HepG2 (cell line): ENCODE results near the gene USB1. TPM values are rescaled to one million over a fixed set of nuclear protein-coding genes. Genes with fewer than 3 reads are reported as not detected.

Experiments
- ELF1 ChIP-seq: sonication (generic); formaldehyde crosslinking; IDR thresholded peaks from 2 replicates; pipeline ENCODE4 v1.4.0; 2020; ENCODE audit warnings: missing genetic modification reagents
- GATAD2A ChIP-seq: IDR thresholded peaks from 2 replicates; pipeline ENCODE4 v1.6.1; 2016
- GFI1 ChIP-seq: sonication (generic); formaldehyde crosslinking; IDR thresholded peaks from 2 replicates; pipeline ENCODE4 v1.5.0; 2020; ENCODE audit warnings: missing genetic modification reagents, mild to moderate bottlenecking, borderline replicate concordance
- HIVEP1 ChIP-seq: sonication (generic); formaldehyde crosslinking; IDR thresholded peaks from 2 replicates; pipeline ENCODE4 v1.4.0; 2020; ENCODE audit warnings: mild to moderate bottlenecking, missing genetic modification reagents
- POLR2A ChIP-seq, 2 experiments: IDR thresholded peaks; 2 replicates each; pipeline ENCODE4 v1.6.1; 2011; ENCODE audit warnings: low read depth in 2 of 2, low read length in 2 of 2, mild to moderate bottlenecking in 1 of 2, moderate library complexity in 1 of 2; ENCODE audit not compliant: insufficient read depth in 1 of 2
- RCOR2 ChIP-seq: IDR thresholded peaks from 2 replicates; pipeline ENCODE4 v1.6.1; 2016; ENCODE audit warnings: missing biosample characterization, missing genetic modification reagents
- RFX1 ChIP-seq: fragments of 450-650 bp; IDR thresholded peaks from 2 replicates; pipeline ENCODE4 v1.6.1; 2017
- YEATS2 ChIP-seq: sonication (generic); formaldehyde crosslinking; IDR thresholded peaks from 2 replicates; pipeline ENCODE4 v1.4.0; 2020; ENCODE audit warnings: missing genetic modification reagents, borderline replicate concordance
- ZNF180 ChIP-seq: sonication (generic); formaldehyde crosslinking; IDR thresholded peaks from 2 replicates; pipeline ENCODE4 v1.4.0; 2020; ENCODE audit warnings: low read depth, missing genetic modification reagents, borderline replicate concordance
- ZNF891 ChIP-seq: sonication (generic); formaldehyde crosslinking; IDR thresholded peaks from 2 replicates; pipeline ENCODE4 v1.5.0; 2020; ENCODE audit warnings: mild to moderate bottlenecking, missing genetic modification reagents
- polyA plus RNA-seq, 8 experiments: library from polyadenylated mRNA; depleted of rRNA in 3 of 8; stranded (reverse) in 7 of 8; unstranded in 1 of 8; fragments of >200 nt; fragmentation: Illumina TruSeq in 4 of 8; extraction: Trizol in 4 of 8; gene quantifications; 2 replicates each; pipeline versions ENCODE4 v1.2.1 to v1.2.3, GENCODE V29; 2011 to 2016; ENCODE audit warnings: low read depth in 4 of 8, missing spikeins in 1 of 8, mixed read lengths in 1 of 8; ENCODE audit not compliant: insufficient read depth in 1 of 8
- total RNA-seq, 5 experiments: library from RNA; depleted of rRNA; stranded (reverse); fragments of >200 nt; fragmentation: Illumina TruSeq; extraction: Trizol; gene quantifications; 2 replicates each; pipeline ENCODE4 v1.2.3, GENCODE V29; 2016; ENCODE audit warnings: low read depth in 1 of 5
- TF ChIP-seq, protein P1 (sequence below): sonication (generic); formaldehyde crosslinking; IDR thresholded peaks from 2 replicates; pipeline ENCODE4 v1.9.0; 2021; ENCODE audit warnings: mild to moderate bottlenecking, missing genetic modification reagents
- TF ChIP-seq, protein P2 (sequence below): IDR thresholded peaks from 2 replicates; pipeline ENCODE4 v1.6.1; 2016; ENCODE audit warnings: missing biosample characterization, missing genetic modification reagents, low read depth
- TF ChIP-seq, protein P3 (sequence below): sonication (generic); formaldehyde crosslinking; IDR thresholded peaks from 2 replicates; pipeline ENCODE4 v1.5.0; 2020; ENCODE audit warnings: mild to moderate bottlenecking, missing genetic modification reagents, borderline replicate concordance
- TF ChIP-seq, protein P4 (sequence below), 2 experiments: fragments of 450-650 bp in 1 of 2; sonication (generic) in 1 of 2; formaldehyde crosslinking; IDR thresholded peaks; 2 replicates each; pipeline versions ENCODE4 v1.5.0 to v1.8.0; 2020 to 2022; ENCODE audit warnings: mild to moderate bottlenecking in 1 of 2, missing genetic modification reagents in 1 of 2

USB1 gene
- total and polyA plus RNA-seq, 2 of the 13 experiments (the other 11 are each of a cell fraction or from before 2014, with no cell fraction given) = 16.7 to 65.4 TPM

DNA sequence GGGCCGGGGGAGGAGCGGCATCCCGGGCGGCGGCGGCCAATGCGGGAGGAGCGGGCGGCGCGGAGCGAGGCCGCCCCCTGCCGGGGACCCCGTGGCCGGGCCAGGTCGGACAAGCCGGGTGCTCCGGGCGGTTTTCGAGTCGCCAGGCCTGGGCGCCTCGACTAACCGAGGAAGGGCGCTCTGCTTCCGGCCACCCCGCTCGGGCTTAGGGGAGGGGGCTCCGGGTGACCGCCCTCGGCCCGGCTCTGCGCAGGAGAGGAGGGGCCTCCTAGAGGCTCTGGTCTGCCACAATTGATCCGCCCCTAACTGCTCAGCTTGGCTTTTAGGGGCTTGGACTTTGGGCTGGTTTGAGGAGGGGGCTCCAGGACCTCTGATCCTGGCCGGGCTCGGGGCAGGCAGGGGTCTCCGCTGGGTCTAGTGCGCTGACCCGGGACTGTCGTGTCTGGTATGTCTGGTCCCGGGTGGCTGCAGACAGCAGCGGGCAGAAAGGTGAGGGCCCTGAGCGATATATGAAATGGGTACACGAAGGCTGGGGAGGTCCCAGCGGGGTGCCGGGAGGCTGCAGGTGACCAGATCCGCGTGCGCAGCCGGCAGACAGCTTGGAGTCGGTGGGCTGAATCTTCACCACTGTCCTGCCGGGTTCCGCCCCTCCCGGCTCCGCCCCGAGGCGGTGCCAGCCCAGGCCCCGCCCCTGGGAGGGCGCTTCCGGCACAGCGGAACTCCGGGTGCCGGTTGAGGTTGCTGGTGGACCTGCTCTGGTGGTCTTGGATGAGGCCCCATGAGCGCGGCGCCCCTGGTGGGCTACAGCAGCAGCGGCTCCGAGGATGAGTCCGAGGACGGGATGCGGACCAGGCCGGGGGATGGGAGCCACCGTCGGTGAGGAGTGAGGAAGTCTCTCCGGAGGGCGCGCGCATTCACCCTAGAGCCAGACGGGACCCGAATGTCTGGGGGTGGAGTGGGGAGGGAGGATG is at the start of gene USB1 (continued):
- TF ChIP-seq, protein P1, sequence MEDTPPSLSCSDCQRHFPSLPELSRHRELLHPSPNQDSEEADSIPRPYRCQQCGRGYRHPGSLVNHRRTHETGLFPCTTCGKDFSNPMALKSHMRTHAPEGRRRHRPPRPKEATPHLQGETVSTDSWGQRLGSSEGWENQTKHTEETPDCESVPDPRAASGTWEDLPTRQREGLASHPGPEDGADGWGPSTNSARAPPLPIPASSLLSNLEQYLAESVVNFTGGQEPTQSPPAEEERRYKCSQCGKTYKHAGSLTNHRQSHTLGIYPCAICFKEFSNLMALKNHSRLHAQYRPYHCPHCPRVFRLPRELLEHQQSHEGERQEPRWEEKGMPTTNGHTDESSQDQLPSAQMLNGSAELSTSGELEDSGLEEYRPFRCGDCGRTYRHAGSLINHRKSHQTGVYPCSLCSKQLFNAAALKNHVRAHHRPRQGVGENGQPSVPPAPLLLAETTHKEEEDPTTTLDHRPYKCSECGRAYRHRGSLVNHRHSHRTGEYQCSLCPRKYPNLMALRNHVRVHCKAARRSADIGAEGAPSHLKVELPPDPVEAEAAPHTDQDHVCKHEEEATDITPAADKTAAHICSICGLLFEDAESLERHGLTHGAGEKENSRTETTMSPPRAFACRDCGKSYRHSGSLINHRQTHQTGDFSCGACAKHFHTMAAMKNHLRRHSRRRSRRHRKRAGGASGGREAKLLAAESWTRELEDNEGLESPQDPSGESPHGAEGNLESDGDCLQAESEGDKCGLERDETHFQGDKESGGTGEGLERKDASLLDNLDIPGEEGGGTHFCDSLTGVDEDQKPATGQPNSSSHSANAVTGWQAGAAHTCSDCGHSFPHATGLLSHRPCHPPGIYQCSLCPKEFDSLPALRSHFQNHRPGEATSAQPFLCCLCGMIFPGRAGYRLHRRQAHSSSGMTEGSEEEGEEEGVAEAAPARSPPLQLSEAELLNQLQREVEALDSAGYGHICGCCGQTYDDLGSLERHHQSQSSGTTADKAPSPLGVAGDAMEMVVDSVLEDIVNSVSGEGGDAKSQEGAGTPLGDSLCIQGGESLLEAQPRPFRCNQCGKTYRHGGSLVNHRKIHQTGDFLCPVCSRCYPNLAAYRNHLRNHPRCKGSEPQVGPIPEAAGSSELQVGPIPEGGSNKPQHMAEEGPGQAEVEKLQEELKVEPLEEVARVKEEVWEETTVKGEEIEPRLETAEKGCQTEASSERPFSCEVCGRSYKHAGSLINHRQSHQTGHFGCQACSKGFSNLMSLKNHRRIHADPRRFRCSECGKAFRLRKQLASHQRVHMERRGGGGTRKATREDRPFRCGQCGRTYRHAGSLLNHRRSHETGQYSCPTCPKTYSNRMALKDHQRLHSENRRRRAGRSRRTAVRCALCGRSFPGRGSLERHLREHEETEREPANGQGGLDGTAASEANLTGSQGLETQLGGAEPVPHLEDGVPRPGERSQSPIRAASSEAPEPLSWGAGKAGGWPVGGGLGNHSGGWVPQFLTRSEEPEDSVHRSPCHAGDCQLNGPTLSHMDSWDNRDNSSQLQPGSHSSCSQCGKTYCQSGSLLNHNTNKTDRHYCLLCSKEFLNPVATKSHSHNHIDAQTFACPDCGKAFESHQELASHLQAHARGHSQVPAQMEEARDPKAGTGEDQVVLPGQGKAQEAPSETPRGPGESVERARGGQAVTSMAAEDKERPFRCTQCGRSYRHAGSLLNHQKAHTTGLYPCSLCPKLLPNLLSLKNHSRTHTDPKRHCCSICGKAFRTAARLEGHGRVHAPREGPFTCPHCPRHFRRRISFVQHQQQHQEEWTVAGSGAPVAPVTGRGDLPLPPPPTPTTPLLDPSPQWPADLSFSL (CRISPR knock-in tag) = 0 out of 2 replicates have a peak, but pooled peaks have one; percentile 17
- TF ChIP-seq RCOR2 (CRISPR knock-in tag) = no peak
- TF ChIP-seq ELF1 = peak; percentile 95
- TF ChIP-seq RFX1 = no peak
- no peak for TF ChIP-seq ZNF180 (CRISPR knock-in tag)
- TF ChIP-seq GFI1 (CRISPR knock-in tag) = peak; percentile 47; the same call in 1 of the 2 replicates
- TF ChIP-seq, protein P2, sequence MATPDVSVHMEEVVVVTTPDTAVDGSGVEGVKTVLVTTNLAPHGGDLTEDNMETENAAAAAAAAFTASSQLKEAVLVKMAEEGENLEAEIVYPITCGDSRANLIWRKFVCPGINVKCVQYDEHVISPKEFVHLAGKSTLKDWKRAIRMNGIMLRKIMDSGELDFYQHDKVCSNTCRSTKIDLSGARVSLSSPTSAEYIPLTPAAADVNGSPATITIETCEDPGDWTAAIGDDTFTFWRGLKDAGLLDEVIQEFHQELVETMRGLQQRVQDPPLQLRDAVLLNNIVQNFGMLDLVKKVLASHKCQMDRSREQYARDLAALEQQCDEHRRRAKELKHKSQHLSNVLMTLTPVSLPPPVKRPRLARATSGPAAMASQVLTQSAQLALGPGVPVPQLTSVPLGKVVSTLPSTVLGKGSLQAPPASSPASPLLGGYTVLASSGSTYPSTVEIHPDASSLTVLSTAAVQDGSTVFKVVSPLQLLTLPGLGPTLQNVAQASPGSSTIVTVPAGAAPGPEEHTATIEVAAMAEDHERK (CRISPR knock-in tag) = no peak
- TF ChIP-seq, protein P3, sequence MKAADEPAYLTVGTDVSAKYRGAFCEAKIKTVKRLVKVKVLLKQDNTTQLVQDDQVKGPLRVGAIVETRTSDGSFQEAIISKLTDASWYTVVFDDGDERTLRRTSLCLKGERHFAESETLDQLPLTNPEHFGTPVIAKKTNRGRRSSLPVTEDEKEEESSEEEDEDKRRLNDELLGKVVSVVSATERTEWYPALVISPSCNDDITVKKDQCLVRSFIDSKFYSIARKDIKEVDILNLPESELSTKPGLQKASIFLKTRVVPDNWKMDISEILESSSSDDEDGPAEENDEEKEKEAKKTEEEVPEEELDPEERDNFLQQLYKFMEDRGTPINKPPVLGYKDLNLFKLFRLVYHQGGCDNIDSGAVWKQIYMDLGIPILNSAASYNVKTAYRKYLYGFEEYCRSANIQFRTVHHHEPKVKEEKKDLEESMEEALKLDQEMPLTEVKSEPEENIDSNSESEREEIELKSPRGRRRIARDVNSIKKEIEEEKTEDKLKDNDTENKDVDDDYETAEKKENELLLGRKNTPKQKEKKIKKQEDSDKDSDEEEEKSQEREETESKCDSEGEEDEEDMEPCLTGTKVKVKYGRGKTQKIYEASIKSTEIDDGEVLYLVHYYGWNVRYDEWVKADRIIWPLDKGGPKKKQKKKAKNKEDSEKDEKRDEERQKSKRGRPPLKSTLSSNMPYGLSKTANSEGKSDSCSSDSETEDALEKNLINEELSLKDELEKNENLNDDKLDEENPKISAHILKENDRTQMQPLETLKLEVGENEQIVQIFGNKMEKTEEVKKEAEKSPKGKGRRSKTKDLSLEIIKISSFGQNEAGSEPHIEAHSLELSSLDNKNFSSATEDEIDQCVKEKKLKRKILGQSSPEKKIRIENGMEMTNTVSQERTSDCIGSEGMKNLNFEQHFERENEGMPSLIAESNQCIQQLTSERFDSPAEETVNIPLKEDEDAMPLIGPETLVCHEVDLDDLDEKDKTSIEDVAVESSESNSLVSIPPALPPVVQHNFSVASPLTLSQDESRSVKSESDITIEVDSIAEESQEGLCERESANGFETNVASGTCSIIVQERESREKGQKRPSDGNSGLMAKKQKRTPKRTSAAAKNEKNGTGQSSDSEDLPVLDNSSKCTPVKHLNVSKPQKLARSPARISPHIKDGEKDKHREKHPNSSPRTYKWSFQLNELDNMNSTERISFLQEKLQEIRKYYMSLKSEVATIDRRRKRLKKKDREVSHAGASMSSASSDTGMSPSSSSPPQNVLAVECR = peak; percentile 85
- peak; percentile 52; the same call in 1 of the 2 replicates for TF ChIP-seq YEATS2 (CRISPR knock-in tag)
- TF ChIP-seq ZNF891 (CRISPR knock-in tag) = peak; percentile 97
- peak; percentile 68 to 91 for TF ChIP-seq POLR2A (IDR thresholded peaks at IDR 0.05; ENCODE audit: insufficient read depth in 1 of 2, low read depth in 2 of 2, low read length in 2 of 2)
- TF ChIP-seq, protein P4, sequence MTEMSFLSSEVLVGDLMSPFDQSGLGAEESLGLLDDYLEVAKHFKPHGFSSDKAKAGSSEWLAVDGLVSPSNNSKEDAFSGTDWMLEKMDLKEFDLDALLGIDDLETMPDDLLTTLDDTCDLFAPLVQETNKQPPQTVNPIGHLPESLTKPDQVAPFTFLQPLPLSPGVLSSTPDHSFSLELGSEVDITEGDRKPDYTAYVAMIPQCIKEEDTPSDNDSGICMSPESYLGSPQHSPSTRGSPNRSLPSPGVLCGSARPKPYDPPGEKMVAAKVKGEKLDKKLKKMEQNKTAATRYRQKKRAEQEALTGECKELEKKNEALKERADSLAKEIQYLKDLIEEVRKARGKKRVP (CRISPR knock-in tag; IDR thresholded peaks at IDR 0.05) = 0 out of 4 replicates have a peak, but pooled peaks of 1 of the 2 experiments have one; percentile 59
- TF ChIP-seq GATAD2A (CRISPR knock-in tag) = peak; percentile 57; the same call in 1 of the 2 replicates
- TF ChIP-seq HIVEP1 = peak; percentile 59
